Prostate gland (tissue), 2 donors: ENCODE results near the gene RAPSN. TPM values are rescaled to one million over a fixed set of nuclear protein-coding genes. Genes with fewer than 3 reads are reported as not detected.
A peak's percentile ranks its signal among the peaks of the same experiment; 100 is the strongest.

ENCODE experiments used
- DNase-seq: peaks from one replicate; pipeline ENCODE4 v3.0.0-alpha.2; 2019; ENCODE audit warnings: low spot score
- H3K27ac ChIP-seq, 2 donors: fragments of 200-600 bp; sonication (generic); 2 replicates each; pipeline ENCODE4 v1.5.1; 2017 to 2019
- H3K27me3 ChIP-seq: fragments of 200-600 bp; sonication (generic); replicated peaks from 2 replicates; pipeline ENCODE4 v1.5.1; 2019; ENCODE audit not compliant: insufficient read depth
- H3K36me3 ChIP-seq, 2 donors: fragments of 200-600 bp; sonication (generic); 1 replicate in 1 of 2; 2 replicates in 1 of 2; pipeline versions ENCODE4 v1.5.1 to v1.8.1; 2017 to 2019
- H3K4me1 ChIP-seq: fragments of 200-600 bp; sonication (generic); replicated peaks from 2 replicates; pipeline ENCODE4 v1.5.1; 2019
- H3K4me3 ChIP-seq, 2 donors: fragments of 200-600 bp; sonication (generic); 2 replicates each; pipeline ENCODE4 v1.5.1; 2017 to 2019
- H3K9me3 ChIP-seq: fragments of 200-600 bp; sonication (generic); 2 replicates; pipeline ENCODE4 v1.5.1; 2017
- CTCF ChIP-seq, 4 experiments: fragments of 200-600 bp in 2 of 4; fragments of 450-650 bp in 2 of 4; sonication (generic) in 2 of 4; IDR thresholded peaks; 1 replicate in 3 of 4; 2 replicates in 1 of 4; pipeline ENCODE4 v1.5.1; 2016 to 2019; ENCODE audit warnings: antibody characterized with exemption in 4 of 4, mild to moderate bottlenecking in 2 of 4, moderate library complexity in 2 of 4
- POLR2A ChIP-seq: fragments of 450-650 bp; IDR thresholded peaks from one replicate; pipeline ENCODE4 v1.6.1; 2016; ENCODE audit warnings: antibody characterized with exemption, mild to moderate bottlenecking
- POLR2AphosphoS5 ChIP-seq: sonication (generic); formaldehyde crosslinking; IDR thresholded peaks from one replicate; pipeline ENCODE4 v1.6.1; 2017; ENCODE audit warnings: antibody characterized with exemption
- WGBS: methylation state at CpG from one replicate; pipeline ENCODE4 v1.1.5; 2018; 5-methylcytosine and 5-hydroxymethylcytosine counted together
- intact Hi-C: fragments of 100-400 bp; cut with DNase I; formaldehyde crosslinking; loops from one replicate; pipeline ENCODE4 v1.14.2; 2022
- total RNA-seq, 2 donors: library from RNA; depleted of rRNA; stranded (reverse); fragments of >200 nt; gene quantifications; one replicate each; pipeline ENCODE4 v1.1.0, GENCODE V29; 2016

Gene RAPSN
- total RNA-seq, 2 donors from 2014 or later = 1.3 TPM; not detected in 1

GRCh38 chr11:47413908-47414684 lies 34.8 kb downstream of the RAPSN start:
- H3K4me3 ChIP-seq = no peak overlapping the region
- 64% methylated on average over 16 of the region's 16 CpGs for WGBS
- peaks cover 8 to 15% of the 10 kb centered on the region in 2 donors for H3K36me3 ChIP-seq
- DNase-seq = no peak
- peaks cover 6% of the 10 kb centered on the region for H3K4me1 ChIP-seq
- peak overlapping the region; percentile 27 to 54 for H3K27ac ChIP-seq
- H3K9me3 ChIP-seq = no peaks in the 10 kb centered on the region
- no peak for TF ChIP-seq CTCF (IDR thresholded peaks at IDR 0.05)
- no peak for TF ChIP-seq POLR2A
- TF ChIP-seq POLR2AphosphoS5 = no peak
- no peaks in the 10 kb centered on the region for H3K27me3 ChIP-seq
- intact Hi-C loops = no loop called here

DNA sequence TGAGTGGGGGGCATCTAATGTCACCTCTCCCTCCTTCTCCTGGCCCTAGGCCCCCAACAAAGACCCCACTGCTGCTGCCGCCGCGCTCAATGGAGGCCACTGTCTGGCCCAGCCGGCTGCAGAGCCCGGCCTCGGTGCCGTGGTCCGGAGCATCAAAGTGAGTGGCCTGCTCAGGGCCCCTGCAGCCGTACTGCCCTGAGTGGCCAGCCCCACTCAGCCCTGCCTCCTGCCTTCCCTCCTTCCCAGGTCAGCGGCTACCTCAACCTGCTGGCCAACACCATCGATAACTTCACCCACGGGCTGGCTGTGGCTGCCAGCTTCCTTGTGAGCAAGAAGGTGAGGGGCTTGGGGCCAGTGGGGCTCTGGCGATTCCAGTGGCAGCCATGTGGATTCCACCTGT lies 35.6 kb downstream of the RAPSN start:
- Histone ChIP-seq H3K4me1 (peaks cover 8% of the 10 kb centered on the region), H3K4me3 (no peak overlapping the region), H3K27me3 (no peaks in the 10 kb centered on the region), H3K36me3 (peaks cover 3 to 8% of the 10 kb centered on the region in 2 donors), H3K27ac (peak overlapping the region in 1 of 2 donors; percentile 22), H3K9me3 (no peaks in the 10 kb centered on the region)
- no peak for TF ChIP-seq POLR2AphosphoS5
- no peak for TF ChIP-seq POLR2A
- TF ChIP-seq CTCF (IDR thresholded peaks at IDR 0.05) = no peak
- DNase-seq = no peak
- 87% methylated on average over 13 of the region's 13 CpGs for WGBS
- intact Hi-C loops = no loop called here

GRCh38 chr11:47411884-47412746 lies 36.8 kb downstream of the RAPSN start:
- WGBS = 71% methylated on average over 9 of the region's 12 CpGs
- Histone ChIP-seq H3K27ac (no peak overlapping the region), H3K36me3 (peaks cover 0 to 3% of the 10 kb centered on the region in 2 donors), H3K27me3 (no peaks in the 10 kb centered on the region), H3K4me3 (no peak overlapping the region), H3K9me3 (no peaks in the 10 kb centered on the region), H3K4me1 (peaks cover 8% of the 10 kb centered on the region)
- no peak for DNase-seq
- intact Hi-C loops = no loop called here
- TF ChIP-seq CTCF (IDR thresholded peaks at IDR 0.05) = peak; percentile 34 to 62 (median 46)
- TF ChIP-seq POLR2A = no peak
- no peak for TF ChIP-seq POLR2AphosphoS5

DNA sequence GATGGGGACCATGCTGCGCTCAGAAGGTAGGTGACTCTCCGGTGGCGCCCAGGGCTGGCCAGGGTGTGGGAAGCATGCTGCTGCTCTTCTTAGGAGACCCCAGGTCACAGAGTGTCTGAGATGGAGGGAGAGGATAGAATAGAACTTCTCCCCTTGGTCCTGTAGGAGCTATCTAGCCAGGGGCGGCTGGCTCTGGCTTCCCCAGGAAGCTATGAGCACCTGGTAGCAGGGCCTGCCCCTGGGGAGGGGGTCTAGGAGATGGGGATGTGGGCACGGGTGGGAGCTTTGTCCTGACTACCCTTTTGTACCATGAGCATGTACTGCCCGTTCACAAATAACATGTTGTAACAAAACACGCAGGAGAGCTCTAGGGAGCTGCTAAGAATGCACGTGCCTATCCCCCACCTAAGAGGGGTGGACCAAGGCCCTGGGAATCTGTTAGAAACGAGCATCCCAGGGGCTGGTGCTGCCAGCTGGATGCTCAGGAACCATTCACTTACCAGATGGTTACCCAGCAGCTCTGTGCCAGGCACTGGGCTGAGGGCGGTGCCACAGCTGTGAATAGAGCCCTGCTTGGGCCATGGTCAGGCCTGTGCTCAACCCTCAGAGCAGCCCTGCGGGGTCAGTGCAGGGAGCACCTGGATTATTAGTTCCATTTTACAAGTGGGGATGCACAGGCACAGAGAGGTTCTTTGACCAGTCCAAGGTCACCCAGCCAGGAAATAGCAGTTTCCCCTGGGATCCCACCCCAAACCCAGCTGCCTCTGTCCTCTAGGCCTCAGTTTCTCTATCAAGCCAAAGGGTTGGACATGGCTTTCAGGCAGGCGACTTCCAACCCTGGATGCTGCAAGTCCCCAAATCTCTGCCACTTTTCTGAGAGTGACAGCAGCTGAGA lies 38.3 kb downstream of the RAPSN start:
- H3K4me3 ChIP-seq = no peak overlapping the region
- WGBS = 74% methylated on average over 12 of the region's 12 CpGs
- intact Hi-C loops = no loop called here
- H3K36me3 ChIP-seq = peaks cover 0 to 3% of the 10 kb centered on the region in 2 donors
- H3K4me1 ChIP-seq = peaks cover 8% of the 10 kb centered on the region
- no peaks in the 10 kb centered on the region for H3K27me3 ChIP-seq
- H3K9me3 ChIP-seq = no peaks in the 10 kb centered on the region
- no peak for DNase-seq
- H3K27ac ChIP-seq = no peak overlapping the region
- no peak for TF ChIP-seq POLR2A
- no peak for TF ChIP-seq POLR2AphosphoS5
- TF ChIP-seq CTCF (IDR thresholded peaks at IDR 0.05) = no peak
